ENCODE results near the gene CUEDC1. TPM values are rescaled to one million over a fixed set of nuclear protein-coding genes. Genes with fewer than 3 reads are reported as not detected.

Gene CUEDC1
- total and polyA plus RNA-seq, 2 of the 4 experiments (the other 2 are of a cell fraction): 4.1 to 21.2 TPM

DNA sequence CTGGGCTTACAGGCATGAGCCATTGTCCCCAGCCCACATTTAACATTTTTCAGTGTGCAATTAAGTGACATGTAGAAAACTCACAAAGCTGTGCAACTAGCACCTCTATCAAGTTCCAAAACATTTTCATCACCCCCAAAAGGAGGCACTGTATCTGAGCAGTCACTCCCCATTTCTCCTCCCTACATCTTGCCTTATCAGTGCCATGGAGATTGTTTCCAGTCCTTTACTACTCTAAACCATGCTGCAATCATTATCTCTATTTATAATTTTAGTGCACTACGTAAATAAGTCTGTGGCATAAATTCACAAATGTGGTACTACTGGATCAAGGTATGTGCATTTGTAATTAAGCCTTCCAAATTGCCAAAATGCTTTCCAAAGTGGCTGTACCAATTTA lies 112.9 kb downstream of the CUEDC1 start:
- Histone ChIP-seq H4K8ac (ENCODE audit: low read depth in 2 of 2, low read length in 2 of 2) (no peak overlapping the region), H3K9ac (ENCODE audit: low read depth, low read length) (no peak overlapping the region), H3K79me1 (ENCODE audit: low read depth in 1 of 2, low read length in 2 of 2) (peaks cover 11 to 15% of the 10 kb centered on the region in 2 experiments), H3K56ac (ENCODE audit: extremely low read depth, insufficient read depth, low read length) (no peak overlapping the region), H2BK15ac (ENCODE audit: low read depth, low read length) (no peak overlapping the region), H3K18ac (ENCODE audit: low read depth, low read length) (no peak overlapping the region), H3K14ac (replicated peaks; ENCODE audit: low read depth, low read length) (no peak overlapping the region), H3K4me1 (ENCODE audit: control insufficient read depth, insufficient read depth, low read length) (no peaks in the 10 kb centered on the region), H3K4ac (ENCODE audit: low read depth, low read length) (no peak overlapping the region), H3K36me3 (ENCODE audit: control insufficient read depth, insufficient read depth, low read length) (peaks cover 21% of the 10 kb centered on the region), H2BK20ac (ENCODE audit: low read depth, low read length) (no peak overlapping the region), H3K27me3 (ENCODE audit: control insufficient read depth, insufficient read depth, low read length) (no peaks in the 10 kb centered on the region), H3K4me3 (ENCODE audit: insufficient read depth, low read depth, low read length) (no peak overlapping the region), H3K23ac (ENCODE audit: low read depth, low read length) (no peak overlapping the region), H3K9me1 (ENCODE audit: insufficient read depth, low read length) (0 out of 2 replicates have a peak, but pooled peaks cover 3% of the 10 kb centered on the region), H2AK5ac (ENCODE audit: low read depth, low read length) (no peak overlapping the region), H4K91ac (ENCODE audit: insufficient read depth, low read depth, low read length) (no peak overlapping the region), H2BK5ac (ENCODE audit: low read depth, low read length, poor library complexity, severe bottlenecking) (no peak overlapping the region), H3K4me2 (ENCODE audit: low read depth, low read length) (no peak overlapping the region), H2AFZ (replicated peaks; ENCODE audit: low read length, poor library complexity) (no peak overlapping the region), H2BK120ac (ENCODE audit: low read depth, low read length) (no peak overlapping the region), H3K27ac (ENCODE audit: insufficient read depth, low read length) (no peak overlapping the region), H4K5ac (ENCODE audit: low read depth, low read length) (no peak overlapping the region), H2AK9ac (replicated peaks; ENCODE audit: low read depth, low read length, poor library complexity) (no peak overlapping the region), H4K20me1 (ENCODE audit: insufficient read depth, low read length) (no peaks in the 10 kb centered on the region; the same call in 1 of the 2 replicates), H3K9me3 (ENCODE audit: control insufficient read depth, insufficient read depth, low read length) (no peaks in the 10 kb centered on the region)
- ATAC-seq (ENCODE audit: low read depth): no peak
- BruUV-seq (replicated peaks): no TSS peak
- ChIA-PET CTCF (interaction anchor here (0.9 to 1.3 kb wide), 2 partner anchors 148 to 158 kb away, joined by 3 to 4 read pairs; no protein-coding TSS in a partner anchor), POLR2A (ENCODE audit: unreplicated experiment) (no interaction called here)
- TF ChIP-seq NFE2L2 (IDR thresholded peaks at IDR 0.05; ENCODE audit: low read depth, low read length): no peak
- DNase-seq: no peak
- in situ Hi-C loops (cut with MboI; ENCODE audit: low sequenced_read_pairs) (no loop called here), intact Hi-C loops (cut with micrococcal nuclease) (no loop called here), dilution Hi-C loops (cut with HindIII; ENCODE audit: low sequenced_read_pairs, unreplicated experiment) (no loop called here)
- no CpG with 5 or more reads among the region's 1 CpG for WGBS, 2 experiments (ENCODE audit: extremely low coverage in 2 of 2, insufficient read length in 1 of 2)

Data from IMR-90 (cell line).